HG03103 (cell line): ENCODE results near the gene MCOLN1.

Experiments used
- ATAC-seq: cut with Tn5 transposase; IDR thresholded peaks from one replicate; pipeline ENCODE4 v1.9.1; 2021; ENCODE audit warnings: low read depth; ENCODE audit not compliant: unreplicated experiment

MCOLN1 gene

GRCh38 chr19:7540761-7541474, 18.5 kb downstream of the MCOLN1 start:
- no peak for ATAC-seq

GRCh38 chr19:7541475-7541824, 19.0 kb downstream of the MCOLN1 start:
- ATAC-seq, result no peak

DNA sequence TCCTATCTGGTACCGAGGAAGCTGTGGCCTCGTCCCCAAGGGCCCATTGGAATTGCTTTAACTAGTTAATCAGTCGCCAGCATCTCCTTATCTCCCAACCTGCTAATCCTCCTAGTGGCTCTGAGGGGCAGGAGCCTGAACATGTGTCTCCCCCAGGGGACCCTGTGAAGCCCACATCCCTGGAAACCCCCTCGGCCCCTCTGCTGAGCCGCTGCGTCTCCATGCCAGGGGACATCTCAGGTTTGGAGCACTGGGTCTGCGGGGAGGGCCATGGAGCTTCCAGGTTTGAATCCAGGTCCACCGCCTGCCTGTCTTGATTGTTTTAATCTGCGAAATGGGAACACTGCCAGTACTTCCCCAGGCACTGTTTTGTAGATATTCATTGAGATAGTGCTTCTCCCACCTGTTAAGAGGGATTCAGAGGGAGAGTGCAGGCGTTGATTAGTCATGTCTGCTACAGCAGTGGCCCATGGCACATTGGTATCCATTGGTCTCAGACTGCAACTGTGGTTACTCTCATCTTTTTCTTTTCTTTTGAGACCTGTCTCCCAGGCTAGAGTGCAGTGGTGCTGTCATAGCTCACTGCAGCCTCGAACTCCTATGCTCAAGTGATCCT, 19.5 kb downstream of the MCOLN1 start:
- ATAC-seq, result no peak

GRCh38 chr19:7542556-7543348, 20.3 kb downstream of the MCOLN1 start:
- ATAC-seq, result no peak

DNA sequence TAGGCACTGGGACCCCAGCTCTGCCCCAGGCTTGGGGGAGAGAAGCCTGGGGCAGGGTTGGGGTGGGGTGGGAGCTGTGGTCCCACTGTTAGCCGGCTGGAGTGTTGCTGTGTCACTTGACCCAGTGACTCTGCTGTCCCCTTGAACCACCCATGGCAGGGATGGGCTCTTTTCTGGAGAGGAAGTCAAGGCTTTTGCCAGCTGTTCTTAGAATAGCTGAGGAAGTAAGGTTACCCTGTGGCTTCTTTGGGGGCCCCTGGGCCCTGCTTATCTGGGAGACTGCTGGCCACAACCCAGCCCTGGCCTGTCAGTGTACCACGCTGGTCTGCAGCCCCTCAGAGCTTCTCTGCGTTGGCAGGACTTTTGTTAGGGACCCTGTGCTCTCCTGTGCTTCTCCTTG, 22.2 kb downstream of the MCOLN1 start:
- no peak for ATAC-seq

DNA sequence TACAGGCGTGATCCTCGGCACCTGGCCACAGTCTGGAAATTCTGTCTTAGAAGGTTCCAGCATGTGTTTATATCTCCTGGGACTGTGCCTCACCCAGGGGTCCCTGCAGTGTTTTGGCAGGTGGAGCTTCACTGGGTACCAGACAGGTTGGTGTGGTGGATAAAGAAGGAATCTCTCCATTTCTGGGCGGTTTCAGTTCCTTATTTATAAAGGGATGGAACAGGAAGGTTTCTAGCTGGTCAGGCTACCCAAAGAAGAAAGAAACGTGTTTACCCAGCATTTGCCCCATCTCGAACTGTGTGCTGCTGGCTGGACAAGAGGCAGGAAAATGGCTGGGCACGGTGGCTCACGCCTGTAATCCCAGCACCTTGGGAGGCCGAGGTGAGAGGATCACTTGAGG, 22.9 kb downstream of the MCOLN1 start:
- no peak for ATAC-seq

DNA sequence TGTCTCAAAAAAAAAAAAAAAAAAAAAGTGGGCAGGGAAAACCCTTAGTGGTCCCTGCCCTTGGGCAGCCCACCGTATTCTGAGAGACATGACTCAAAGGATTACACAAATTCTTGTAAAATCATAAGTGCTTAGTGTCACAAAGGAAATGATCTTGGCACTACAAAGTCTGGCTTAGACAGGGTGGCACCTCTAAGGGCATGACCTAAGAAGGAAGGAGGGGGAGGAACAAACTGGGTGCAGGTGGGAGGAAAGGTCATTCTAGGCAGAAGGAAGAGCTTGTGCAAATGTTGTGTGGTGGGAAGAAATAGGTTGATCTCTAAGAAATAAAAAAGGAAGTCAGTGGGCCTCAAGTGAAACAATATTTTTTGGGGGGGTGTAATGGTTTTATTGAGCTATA, 23.5 kb downstream of the MCOLN1 start:
- ATAC-seq, result no peak

DNA sequence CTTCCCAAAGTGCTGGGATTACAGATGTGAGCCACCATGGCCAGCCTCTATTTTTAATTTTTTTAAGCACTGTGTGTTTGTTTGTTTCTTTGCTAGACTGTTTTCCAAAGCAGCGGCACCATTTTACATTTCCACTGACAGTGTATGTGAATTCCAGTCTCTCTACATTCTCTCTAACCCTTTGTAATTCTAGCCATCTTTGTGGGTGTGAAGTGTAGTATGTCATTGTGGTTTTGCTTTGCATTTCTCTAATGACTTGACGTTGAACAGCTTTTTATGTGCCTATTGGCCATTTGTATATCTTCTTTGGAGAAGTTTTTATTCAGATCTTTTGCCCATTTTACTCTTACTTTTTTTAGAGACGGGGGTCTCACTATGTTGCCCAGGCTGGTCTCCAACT, 24.7 kb downstream of the MCOLN1 start:
- no peak for ATAC-seq

DNA sequence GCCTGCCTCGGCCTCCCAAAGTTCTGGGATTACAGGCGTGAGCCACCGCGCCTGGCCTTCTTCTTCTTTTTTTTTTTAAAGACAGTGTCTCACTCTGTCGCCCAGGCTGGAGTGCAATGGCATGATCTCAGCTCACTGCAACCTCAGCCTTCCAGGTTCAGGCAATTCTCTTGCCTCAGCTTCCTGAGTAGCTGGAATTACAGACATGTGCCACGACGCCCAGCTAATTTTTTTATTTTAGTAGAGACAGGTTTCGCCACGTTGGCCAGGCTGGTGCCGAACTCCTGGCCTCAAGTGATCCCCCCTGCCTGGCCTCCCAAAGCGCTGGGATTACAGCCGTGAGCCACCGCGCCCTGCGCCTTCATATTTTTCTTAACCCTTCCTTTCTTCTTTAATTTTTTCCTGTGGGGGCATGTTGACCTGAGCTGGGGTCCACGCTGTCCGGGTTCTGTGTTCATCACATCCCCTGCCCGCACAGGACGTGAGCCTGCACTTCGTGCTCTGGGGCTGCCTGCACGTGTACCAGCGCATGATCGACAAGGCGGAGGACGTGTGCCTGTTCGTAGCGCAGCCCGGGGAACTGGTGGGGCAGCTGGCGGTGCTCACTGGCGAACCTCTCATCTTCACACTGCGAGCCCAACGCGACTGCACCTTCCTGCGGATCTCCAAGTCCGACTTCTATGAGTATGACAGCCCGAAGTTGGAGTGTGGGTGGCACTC, 27.2 kb downstream of the MCOLN1 start:
- no peak for ATAC-seq

GRCh38 chr19:7550169-7550770, 27.8 kb downstream of the MCOLN1 start:
- no peak for ATAC-seq

DNA sequence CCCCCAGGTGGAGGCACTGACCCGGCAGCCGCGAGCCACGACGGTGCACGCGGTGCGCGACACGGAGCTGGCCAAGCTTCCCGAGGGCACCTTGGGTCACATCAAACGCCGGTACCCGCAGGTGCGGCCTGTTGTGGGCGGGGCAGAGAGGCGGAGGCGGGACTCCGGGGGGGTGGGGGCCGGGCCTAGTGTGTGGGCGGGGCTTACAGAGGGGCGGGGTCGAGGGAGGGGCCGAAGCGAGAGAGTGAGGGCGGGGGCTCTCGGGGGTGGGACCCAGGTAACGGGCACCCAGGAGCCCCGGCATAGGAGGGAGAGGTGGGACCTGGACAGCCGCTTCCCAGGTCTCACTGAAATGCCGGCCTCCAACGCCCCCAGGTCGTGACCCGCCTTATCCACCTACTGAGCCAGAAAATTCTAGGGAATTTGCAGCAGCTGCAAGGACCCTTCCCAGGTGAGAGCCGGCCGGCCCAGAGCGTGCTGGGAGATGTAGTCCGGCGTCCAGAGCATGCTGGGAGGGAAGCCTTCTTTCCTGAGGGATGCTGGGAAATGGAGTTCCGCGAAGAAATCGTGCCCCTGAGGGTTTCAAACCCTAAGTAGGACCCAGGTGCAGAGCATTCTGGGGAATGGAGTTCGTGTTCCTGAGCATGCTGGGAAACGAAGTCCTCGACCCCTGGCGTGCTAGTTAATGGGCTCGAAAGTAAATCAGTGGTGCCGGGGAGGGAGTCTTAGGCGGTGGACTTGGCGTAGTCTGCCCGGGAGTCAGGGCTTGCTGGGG, 28.8 kb downstream of the MCOLN1 start:
- no peak for ATAC-seq

DNA sequence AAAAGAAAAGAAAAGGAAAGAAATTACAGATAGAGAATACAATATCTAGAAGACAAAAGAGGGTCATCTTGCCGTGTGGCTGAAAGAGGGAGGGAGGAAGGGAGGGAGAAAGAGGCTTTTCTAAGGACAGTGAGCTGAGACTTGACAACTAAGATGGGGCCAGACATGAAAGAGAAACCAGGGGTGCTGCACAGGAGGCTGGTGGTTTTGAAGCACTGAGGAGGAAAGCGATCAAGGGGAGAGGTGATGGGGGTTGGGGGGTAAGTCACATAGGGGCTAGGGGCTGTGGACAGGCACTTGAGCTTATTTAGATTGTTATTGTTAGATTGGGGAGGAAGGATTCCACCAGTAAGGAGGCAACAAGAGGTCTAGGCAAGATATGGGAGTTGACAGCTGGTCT, 30.4 kb downstream of the MCOLN1 start:
- ATAC-seq, result no peak

DNA sequence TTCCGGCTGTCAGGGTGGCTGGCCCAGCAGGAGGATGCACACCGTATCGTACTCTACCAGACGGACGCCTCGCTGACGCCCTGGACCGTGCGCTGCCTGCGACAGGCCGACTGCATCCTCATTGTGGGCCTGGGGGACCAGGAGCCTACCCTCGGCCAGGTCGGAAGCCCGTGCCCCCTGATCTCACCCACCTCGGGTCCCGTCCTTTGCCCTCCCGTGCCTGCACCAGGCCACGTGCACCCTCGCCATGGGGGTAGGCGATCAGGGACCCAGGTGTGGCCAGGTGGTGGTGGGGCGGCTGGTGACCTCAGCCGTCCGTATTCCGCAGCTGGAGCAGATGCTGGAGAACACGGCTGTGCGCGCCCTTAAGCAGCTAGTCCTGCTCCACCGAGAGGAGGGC, 32.1 kb downstream of the MCOLN1 start:
- ATAC-seq, result no peak

DNA sequence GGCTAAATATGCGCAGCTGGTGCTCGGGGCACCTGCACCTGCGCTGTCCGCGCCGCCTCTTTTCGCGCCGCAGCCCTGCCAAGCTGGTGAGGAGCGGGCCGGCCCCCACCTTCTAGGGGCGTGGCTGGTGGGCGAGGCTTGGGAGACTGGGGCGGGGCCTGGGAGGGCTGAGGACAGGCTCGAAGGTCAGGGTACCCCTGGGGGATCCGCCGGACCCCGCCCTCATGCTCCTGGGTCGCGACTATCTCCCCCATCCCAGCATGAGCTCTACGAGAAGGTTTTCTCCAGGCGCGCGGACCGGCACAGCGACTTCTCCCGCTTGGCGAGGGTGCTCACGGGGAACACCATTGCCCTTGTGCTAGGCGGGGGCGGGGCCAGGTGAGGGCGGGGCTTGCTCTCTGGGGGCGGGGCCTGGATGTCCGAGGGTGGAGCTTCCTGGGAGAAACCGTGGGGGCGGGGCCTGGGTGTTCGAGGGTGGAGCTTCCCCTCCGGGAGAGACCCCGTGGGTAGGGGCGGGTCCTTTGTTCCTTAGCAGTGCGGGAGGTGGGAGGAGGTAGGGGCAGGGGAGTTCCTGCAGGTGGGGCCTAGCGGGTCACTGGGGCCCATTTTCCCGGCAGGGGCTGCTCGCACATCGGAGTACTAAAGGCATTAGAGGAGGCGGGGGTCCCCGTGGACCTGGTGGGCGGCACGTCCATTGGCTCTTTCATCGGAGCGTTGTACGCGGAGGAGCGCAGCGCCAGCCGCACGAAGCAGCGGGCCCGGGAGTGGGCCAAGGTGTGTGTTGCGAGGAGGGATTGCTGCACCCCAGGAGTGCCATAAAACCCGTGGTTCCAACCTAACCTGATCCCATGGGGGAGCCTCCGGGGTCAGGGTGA, 32.8 kb downstream of the MCOLN1 start:
- ATAC-seq, result no peak

DNA sequence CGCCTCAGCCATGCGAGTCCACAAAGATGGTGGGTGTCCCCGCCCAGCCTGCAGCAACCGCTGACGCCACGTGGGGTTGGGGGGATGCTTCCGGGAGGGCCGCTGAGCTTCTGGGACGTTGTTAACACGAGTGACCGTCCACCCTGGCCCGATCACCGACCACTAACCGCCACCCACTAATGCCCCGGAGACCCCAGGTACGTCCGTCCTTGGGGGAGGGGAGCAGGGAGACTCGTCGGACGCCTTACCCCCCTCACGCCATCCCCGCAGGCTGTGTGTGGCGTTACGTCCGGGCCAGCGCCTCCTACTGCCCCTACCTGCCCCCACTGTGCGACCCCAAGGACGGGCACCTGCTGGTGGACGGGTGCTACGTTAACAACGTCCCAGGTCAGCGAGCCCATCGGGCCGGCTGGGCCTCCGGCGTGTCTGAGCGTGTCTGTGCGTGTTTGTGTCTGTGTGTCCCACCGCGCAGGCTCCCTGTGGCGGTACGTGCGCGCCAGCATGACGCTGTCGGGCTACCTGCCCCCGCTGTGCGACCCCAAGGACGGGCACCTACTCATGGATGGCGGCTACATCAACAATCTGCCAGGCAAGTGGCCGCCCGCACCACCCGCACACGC, 34.4 kb downstream of the MCOLN1 start:
- no peak for ATAC-seq

GRCh38 chr19:7558667-7559066, 36.2 kb downstream of the MCOLN1 start:
- ATAC-seq, result no peak

DNA sequence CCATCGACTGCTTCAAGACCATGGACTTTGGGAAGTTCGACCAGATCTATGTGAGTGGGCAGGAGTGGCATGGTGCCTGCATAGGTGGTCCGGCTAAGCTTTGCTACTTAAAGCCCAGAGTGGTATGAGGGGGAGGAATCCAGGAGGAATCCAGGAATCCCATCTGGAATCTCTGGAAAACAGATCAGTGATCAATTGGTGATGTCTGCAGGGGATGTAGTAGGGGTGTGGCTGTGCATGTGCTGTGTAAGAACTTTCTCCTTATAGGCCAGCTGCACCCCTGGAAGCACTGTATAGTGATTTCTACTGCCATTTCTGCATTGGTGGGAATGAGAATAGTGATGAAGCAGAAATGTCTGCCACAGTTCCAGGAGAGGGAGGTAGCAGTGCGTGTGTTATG, 36.7 kb downstream of the MCOLN1 start:
- no peak for ATAC-seq

- ATAC-seq, result no peak
Measured at GRCh38 chr19:7560255-7560654, 37.8 kb downstream of the MCOLN1 start.

- no peak for ATAC-seq
Measured at GRCh38 chr19:7561325-7561724, 38.9 kb downstream of the MCOLN1 start.
